OCI-M2 (cell line): ENCODE results near the gene GGTLC3.
"Not testable (repeated sequence)": the region's sequence is repeated elsewhere in the genome, so short reads cannot be mapped to it uniquely, and the experiment has no call there.

Source experiments
- DNase-seq: peaks from one replicate; lab custom pipeline; 2025; ENCODE audit not compliant: unreplicated experiment; lab: John Stamatoyannopoulos, UW

GGTLC3 gene

DNA sequence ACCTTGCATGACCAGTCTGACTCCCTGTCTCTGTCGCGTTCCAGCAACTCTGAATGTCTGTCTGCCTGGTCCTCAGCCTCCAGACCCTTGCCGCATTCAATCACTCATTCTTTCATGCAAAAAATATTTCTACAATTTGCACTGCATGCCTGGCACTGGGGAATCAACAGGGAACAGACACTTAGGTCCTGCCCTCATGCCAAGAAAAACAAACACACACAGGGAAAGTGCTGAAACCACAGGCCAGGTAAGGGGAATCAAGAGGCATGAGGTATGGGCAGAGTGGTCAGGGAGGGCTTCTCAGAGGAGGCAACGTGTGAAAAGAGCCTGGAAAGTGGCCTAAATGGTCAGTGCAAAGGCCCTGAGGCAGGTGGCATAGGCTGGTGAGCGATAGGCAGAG lies at the start of gene GGTLC3:
Gene GGTLC3 (minus strand): TSS at position 101 of the 400 bp plus-strand sequence. CDS start 264 bp downstream, outside the sequence.
- not testable (repeated sequence) for DNase-seq

DNA sequence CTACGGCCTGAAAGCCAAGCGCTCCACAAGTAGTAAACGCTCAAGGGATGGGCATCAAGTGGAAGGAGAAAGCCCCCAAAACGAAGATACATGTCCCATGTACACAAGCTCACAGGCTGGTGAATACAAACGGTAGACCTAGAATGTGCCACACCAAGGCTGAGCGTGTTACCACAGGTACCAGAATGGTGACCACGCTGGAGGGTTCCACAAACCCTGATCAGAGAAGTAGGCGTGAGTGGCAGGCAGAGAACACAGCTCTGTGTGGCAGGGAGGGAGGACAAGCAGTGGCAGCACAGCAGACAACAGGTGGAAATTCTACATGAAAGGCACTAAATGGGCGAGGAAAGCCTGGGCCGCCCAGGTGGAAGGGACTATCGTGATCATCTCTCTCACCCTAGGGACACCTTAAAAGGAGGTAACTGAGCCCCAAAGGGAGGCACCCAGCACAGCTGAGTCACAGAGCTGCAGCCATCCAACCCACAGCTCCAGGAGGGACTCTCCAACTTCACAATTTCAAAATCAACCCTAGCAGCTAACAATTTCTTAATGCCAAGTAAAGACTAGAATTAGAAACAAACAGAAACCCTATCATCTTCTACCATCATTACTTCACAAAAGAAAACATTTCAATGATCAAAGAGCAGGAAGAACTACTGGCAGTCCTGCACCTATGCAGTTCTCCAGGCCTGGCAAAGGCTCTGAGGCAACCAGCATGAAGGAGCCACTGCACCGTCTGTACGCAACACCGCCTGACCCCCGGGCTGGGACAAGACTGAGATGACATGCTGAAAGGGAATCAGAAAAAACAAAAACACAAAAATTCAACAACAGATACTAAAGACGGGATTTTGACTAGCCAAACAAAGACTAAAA lies 42.4 kb upstream of the GGTLC3 start:
- not testable (repeated sequence) for DNase-seq

DNA sequence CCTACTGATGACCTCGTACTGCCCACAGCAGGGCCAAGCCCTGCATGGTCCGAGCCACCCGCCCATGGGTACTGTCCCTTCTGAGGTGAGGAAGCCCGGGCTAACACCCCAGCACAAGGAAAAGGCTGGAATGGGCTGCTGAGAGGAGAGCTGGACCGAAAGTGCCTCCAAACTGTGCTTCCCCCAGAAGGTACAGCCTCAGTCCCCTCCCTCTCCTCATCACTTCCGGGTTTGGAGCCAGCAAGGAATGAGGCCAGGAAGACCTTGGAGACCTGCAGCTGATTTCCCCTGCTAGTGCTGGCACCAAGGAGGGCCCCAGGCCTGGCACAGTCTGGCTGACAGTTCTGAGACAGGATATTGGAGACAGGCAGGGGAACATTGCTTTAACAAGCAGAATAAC lies 41.0 kb upstream of the GGTLC3 start:
- not testable (repeated sequence) for DNase-seq

DNA sequence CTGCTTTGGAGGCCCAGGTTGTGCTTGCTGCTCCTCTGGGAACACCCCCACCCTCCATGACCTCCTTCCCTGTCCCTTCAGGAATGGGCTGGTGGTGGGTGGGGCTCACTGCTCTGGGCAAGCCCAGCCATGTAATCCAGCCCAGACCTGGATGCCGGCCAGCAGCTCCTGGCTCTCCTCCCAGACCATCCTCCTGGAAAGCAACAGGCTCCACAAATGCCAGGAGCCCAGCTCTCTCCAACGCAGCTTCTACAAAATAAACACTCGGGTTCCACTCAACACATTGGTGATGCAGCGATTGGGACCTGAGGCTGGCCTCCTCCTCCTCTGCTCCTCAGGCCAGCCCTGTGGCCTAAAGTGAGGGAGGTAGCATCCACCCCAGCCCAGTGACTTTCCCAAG lies 40.6 kb upstream of the GGTLC3 start:
- DNase-seq, result not testable (repeated sequence)

DNA sequence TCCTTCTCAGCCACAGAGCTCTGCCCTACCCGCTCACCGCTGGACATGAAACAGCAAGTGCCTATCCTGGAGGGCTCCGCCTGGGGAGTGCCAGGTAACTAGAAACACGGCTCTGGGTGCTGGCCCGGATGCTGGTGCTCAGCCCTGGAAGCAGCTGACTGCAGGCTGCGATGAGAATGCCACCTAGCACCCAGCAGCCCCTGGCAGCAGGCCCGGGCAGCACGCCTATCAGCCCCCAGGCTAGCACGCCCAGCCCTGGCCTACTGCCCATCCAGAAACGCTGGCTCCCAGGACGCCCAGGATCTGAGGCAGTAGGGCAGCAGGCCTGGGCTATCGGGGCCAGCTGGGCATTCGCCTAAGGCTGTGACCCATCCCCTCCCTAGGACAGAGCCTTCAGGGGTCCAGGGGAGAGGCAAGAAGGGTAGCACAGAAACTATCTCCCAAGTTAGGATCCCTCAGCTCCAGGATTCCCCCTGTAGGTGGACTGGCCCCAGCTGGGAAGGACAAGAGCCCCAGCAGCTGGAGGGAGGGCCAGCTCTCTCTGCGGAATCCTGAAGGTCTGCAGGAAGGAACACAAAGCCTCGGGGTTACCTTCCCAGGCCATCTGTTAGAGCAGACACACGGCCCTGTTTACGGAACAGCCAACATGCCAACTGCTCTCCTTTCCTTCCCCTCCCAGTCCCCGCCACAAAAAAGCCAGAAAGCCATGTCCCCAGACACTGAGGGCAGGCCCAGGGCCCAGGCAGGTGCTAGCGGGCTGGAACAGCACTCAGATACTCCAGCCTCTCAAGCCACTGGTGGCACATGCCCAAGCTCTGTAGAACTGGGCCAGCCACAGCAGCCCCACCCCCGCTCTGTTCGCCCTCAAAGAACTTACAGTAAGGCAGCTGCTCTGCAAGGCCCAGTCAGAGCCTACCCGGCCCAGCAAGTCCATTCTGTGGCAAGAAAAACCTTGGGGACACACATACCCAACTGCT lies 36.6 kb upstream of the GGTLC3 start:
- DNase-seq, result not testable (repeated sequence)

DNA sequence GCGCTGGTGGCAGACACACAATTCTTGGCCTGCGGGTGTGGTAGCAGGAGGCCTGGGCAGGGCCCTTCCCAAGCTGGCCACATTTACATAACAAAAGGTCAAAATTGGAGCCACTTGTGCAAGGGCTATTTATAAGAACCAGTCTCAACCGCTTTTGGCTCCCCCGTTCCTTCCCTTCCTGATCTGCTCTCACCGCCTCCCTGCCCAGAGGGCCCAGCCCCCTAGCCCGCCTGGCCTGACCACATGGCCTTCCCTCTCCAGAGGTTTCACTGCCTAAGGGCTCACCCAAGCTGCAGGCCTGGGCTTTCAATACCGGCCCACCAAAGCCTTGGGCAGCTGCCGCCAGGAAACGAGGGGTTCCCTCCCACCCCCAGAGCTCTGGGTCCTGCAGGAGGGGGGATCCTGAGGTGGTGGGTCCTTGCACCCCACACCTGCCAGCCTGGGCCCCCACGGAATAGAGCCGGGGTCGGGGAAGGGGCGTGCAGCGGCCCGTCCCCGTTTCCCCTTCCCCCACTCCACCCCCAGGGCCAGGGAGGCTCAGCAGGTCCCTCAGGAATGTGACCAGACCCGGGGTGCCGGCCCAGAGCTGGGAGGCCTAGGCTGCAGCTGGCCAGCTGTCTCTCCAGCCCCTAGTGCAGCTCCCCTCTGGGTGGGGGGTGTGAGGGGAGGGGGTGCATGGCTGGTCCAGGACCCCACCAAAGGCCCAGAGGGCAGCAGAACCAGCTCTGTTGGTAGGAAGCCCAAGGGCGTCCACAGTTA lies 35.1 kb upstream of the GGTLC3 start:
- DNase-seq, result not testable (repeated sequence)

DNA sequence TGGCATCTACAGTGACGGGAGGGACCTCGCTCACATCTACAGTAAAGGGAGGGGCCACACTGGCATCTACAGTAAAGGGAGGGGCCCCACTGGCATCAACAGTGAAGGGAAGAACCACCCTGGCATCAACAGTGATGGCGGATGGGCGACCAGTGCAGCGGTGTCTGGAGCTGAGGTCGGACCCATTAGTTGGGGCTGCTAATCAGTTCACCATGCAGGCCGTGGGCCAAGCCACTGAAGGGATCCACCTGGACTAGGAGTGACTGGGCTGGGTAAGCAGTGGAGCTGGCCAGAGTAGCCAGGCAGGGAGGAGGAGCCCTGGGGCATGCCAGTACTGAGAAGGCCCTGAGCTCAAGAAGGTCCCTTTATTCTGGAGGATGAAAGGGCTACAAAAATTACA lies 33.1 kb upstream of the GGTLC3 start:
- not testable (repeated sequence) for DNase-seq

DNA sequence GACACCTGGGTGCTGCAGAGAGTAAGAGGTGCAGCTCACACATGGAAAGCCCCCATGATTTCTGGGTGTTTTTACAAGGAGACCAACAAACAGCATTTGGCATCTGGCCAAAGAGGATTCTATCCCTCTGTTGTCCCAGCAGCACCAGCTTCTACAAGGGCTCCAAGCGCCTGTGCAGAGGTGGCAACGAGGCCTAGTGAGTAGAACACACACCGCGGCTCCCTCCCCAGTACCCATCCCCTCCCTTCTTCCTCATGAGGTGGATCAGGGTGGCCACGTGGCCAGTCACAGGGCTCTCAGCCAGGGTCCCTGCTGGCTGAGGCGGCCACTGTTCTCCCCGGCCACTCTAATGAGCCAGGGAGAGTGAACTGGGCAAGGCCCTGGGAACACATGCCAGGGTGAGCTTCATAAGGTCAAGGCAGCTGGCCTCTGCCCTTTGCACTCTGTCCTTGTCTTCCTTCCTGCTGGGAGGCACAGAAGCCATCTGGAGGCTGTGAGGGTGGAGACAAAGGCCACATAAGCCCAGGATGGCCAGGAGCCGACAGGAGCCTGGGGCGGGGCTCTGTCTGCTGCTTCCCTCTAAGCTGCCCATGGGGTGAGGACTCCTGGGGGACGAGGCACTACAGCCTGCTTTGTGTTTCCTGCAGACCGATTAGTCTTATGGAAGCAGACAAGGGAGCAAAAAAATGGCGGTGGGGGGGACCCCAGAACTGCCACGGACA lies 31.7 kb upstream of the GGTLC3 start:
- not testable (repeated sequence) for DNase-seq

DNA sequence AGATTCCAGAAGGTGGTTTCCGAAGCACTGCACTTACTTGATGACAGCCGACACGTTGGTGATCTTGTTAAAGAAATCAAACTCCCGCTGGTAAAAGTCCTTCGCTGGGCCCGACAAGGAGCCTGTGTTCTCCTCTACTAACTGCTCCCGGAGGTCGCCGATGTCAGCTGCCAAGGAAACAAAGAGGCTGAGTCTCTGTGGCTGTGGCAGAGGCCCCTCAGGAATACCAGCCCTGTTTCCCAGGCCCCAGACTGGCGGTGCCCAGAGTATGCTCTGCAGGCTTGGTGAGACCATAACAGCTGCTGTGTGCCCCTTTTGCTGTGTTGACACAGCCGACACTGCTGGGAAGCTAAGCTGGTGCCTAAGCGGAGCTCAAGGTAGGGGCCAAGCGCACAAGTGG lies 26.7 kb upstream of the GGTLC3 start:
- not testable (repeated sequence) for DNase-seq

DNA sequence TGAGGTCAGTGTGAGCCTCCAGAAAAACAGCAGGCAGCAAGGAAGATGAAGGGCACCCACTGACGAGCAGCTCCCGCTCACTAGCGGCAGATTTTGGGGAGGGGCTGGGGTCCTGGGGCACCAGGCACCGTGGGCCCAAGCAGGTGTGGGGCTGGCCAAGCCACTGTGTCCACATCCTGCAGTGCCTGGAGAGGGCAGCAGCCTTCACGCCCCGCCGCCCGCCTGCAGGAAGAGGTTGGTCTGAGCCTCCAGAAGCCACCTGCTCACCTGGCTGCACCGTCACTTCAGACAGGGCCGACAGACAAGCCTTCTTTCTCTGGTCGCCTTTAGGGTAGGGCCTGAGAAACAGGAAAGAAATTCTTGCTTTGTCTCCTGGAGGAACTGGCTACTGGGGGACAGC lies 25.4 kb upstream of the GGTLC3 start:
- DNase-seq, result not testable (repeated sequence)

DNA sequence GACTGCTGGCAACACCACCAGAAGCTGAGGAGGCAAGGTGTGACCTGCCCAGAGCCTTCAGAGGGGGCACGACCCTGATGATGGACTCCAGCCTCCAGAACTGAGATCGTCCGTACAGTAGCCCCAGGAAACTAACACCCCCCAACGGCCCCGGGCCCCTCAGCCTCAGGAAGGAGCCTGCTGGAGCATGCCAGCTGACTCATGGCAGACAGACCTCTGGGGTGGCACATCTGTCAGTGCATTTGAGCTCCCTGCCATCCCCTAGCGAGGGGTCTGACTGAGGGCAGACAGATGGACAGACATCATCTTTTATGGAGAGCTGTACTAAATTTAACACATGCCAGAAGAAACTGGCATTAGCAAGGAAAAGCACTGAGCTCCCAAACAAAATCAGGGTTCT lies 22.0 kb upstream of the GGTLC3 start:
- DNase-seq, result not testable (repeated sequence)

DNA sequence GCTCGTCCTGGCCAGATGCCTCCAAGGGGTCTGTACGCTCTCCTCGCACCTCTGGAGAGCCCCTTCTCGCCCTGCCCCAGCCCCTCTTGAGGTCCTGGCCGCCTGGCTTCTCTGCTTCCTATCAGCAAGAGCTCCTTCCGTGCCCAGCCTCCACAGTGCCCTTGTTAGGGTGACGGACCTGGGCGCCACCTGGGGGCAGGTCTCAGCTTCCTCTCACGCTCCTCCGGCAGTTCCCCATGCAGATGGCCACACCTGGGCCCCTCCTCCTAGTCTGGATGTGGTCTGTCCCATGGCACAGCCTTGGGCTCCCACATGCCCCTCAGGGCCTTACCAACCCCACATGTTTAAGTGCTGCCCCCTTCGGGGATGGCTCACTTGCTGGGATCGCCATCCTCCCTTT lies 16.4 kb upstream of the GGTLC3 start:
- not testable (repeated sequence) for DNase-seq

DNA sequence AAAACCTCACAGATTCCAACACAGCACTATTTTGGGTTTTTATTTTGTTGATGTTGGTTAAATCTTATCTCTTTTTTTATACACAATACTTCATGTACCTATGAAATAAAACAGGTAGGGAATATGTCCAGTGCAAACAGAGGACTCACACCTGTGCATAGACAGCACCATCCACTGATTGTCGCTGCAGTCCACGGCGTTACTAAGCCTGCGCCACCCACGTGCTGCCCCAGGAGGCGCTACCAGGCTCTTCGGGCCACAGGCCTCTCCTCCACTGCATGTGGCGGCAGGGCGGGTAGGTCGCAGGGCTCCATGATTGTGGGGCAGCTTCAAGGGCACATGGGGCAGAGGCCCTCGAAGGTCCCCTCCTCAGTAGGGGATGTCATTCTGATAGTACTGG lies 15.7 kb upstream of the GGTLC3 start:
- DNase-seq, result not testable (repeated sequence)

DNA sequence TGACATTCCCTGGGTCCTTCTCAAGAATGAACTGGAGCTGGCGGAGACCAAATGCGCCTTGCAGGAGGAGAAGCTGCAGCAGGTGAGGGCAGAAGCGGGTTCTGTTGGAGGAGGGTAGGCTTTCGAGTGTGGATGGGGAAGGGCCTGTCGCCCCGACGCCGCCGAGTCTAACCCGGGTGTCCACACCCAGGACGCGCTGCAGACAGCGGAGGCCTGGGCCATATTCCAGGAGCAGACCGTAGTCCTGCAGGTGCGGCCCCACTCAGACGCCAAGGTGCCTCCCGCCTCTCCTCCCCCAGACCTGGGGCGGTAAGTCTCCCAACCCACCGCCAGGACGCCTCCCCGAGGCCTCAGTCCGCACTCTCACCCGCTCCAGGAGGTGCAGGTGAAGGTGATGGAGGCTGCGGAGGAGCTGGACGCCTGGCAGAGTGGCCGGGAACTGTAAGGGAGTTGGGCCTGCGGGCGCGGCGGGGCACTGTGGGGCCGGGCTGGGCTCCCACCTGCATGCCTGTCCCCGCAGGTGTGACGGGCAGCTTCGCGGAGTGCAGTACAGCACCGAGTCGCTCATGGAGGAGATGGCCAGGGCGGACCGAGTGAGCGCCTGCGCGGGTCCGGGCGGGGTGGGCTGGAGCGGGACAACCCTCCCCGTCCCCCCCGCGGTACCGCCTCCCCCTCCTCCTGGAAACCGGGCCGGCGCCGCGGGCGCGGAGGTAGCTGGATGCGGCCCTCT lies 11.6 kb upstream of the GGTLC3 start:
- DNase-seq, result not testable (repeated sequence)

DNA sequence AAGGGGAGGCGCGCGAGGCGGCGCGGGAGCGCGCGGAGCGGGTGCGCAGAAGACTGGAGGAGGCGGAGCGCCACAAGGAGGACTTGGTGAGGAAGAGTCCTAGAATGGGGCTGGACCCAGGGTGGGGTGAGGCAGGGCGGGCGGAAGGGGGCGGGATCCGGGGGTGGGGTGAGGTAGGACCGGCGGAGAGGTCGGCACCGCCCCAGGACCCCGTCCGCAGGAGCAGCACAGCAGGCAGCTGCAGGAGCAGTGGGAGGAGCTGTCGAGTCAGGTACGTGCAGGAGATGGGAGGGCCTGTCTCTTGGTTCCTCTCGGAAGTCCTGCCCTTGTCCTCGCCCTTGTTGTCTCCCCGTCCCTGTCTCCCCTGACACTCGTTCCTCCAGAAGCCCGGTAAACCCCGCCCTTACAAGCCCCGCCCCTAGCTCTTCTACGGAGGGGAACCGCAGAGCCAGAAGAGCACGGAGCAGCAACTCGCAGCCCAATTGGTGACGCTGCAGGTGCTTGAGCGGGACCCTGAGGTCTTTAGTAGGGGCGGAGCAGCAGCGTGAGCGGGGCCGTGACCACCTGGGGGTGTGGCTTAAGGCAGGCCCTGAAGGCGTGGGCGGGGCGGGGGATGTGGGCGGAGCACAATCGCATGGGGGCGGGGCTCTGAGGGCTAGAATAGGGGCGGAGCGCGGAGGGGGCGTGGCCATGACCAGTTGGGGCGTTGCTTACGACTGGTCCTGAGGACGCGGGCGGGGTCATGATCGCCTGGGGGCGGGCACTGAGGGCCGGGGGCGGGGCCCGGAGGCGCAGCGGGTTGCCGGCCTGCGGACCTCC lies 10.8 kb upstream of the GGTLC3 start:
- not testable (repeated sequence) for DNase-seq

DNA sequence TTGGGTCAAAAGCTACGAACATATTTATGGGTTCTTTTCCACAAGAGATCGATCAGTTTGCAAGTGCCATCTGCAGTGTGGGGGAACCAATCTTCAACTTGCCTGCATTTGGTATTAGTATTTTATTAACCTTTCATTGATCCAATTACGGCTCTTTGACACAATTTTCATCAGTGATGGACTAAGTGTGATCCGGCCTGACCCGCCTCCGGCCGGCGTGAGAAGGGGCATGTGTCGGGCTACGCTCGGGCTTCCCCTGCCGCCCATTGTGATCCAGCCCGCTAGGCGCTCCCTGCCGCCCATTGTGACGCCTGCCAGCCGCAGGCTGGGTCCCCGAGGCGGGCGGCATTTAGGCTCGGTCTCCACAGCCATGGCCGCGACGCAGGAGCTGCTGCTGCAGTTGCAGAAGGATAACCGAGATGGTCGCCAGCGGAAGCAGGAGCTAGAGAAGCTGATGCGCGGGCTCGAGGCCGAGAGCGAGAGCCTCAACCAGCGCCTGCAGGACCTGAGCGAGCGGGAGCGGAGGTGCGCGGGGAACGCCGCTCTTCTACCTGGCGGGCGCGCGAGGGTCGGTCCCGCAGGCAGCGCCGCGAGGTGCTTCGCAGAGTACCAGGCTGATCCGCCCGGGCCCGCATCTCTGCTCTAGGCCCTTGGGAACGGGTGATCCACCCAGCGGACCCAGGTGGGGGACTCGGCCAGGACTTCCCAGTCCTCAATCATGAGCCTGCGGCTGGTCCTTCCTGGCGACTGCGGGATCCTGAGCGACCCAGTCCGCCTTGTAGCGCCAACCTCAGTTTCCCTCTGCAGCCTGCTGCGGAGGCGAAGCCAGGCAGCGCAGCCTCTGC lies 10.0 kb upstream of the GGTLC3 start, which contains the start of gene TMEM191B:
Gene TMEM191B (plus strand): TSS at position 51 of the 845 bp plus-strand sequence. CDS start 179 bp downstream, at position 230.
- DNase-seq, result not testable (repeated sequence)

DNA sequence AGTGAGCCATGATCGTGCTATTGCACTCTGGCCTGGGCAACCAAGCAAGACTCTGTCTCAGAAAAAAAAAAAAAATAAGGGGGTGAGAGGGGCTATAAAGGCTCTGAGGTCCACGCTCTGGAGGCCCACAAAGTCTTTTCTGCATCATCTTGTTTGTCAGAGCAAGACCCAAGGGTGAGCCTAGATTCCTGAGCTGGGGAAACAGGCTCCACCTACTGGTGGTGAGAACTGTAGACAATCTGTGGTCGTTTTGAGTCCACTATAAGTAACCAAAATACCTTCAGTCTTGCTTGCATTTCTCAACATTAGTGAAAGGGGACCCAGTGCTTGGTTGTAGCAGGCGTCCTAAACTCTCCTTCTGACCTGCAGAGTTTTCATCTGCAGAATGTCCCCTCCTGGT lies 5.4 kb upstream of the GGTLC3 start:
- not testable (repeated sequence) for DNase-seq
